ENCODE results near the gene ZNF410. TPM values are rescaled to one million over a fixed set of nuclear protein-coding genes. Genes with fewer than 3 reads are reported as not detected.

ZNF410 gene
- total and polyA plus RNA-seq, 2 of the 13 experiments (the other 11 are each of a cell fraction or from before 2014, with no cell fraction given), result 19.2 to 44.3 TPM

GRCh38 chr14:73955674-73956073, 69.0 kb downstream of the ZNF410 start:
- Histone ChIP-seq H3K9ac (ENCODE audit: insufficient read depth, low read depth, low read length) (no peak overlapping the region), H3K36me3 (replicated peaks in 1 of 2; ENCODE audit: control insufficient read depth in 1 of 2, insufficient read depth in 2 of 2, low read length in 2 of 2) (peaks cover 8 to 42% of the 10 kb centered on the region in 2 experiments), H2AFZ (ENCODE audit: low read length) (no peak overlapping the region), H3K79me2 (ENCODE audit: insufficient read depth, low read length) (no peaks in the 10 kb centered on the region), H4K20me1 (ENCODE audit: insufficient read depth, low read length) (no peaks in the 10 kb centered on the region), H3K4me3 (replicated peaks in 1 of 3; ENCODE audit: insufficient read depth in 1 of 3, low read depth in 2 of 3, low read length in 3 of 3) (no peak overlapping the region), H3K27me3 (ENCODE audit: control insufficient read depth in 1 of 2, insufficient read depth in 2 of 2, low read length in 2 of 2) (no peaks in the 10 kb centered on the region), H3K4me1 (ENCODE audit: insufficient read depth, low read length) (peaks cover 11% of the 10 kb centered on the region), H3K4me2 (ENCODE audit: low read depth, low read length) (no peak overlapping the region), H3K27ac (ENCODE audit: extremely low read length, insufficient read depth, low read length) (no peak overlapping the region), H3K9me3 (ENCODE audit: low read length) (no peaks in the 10 kb centered on the region)
- 96% methylated on average over 5 of the region's 5 CpGs for WGBS (ENCODE audit: low lambda C conversion rate)
- ATAC-seq, result no peak
- FAIRE-seq, result no peak
- ChIA-PET CTCF (ENCODE audit: low intra/inter-chr PET ratio, low total read pairs) (no interaction called here), POLR2A (no interaction called here)
- TF ChIP-seq THAP7 (CRISPR knock-in tag; IDR thresholded peaks at IDR 0.05), result no peak
- no peak for TF ChIP-seq ZNF276 (CRISPR knock-in tag; IDR thresholded peaks at IDR 0.05; ENCODE audit: low read depth)
- peak; percentile 84 for TF ChIP-seq ATF7 (IDR thresholded peaks at IDR 0.05)
- TF ChIP-seq ATF7 (CRISPR knock-in tag; IDR thresholded peaks at IDR 0.05), result no peak
- in situ Hi-C loops (cut with HindIII; ENCODE audit: extremely low pct_ligation_motif_present, low pct_unique_long_range_greater_than_20kb), result no loop called here
- no TSS peak for BruUV-seq (replicated peaks)
- no peak for DNase-seq (ENCODE audit: low spot score)
- intact Hi-C loops (cut with micrococcal nuclease; ENCODE audit: unreplicated experiment), result no loop called here

DNA sequence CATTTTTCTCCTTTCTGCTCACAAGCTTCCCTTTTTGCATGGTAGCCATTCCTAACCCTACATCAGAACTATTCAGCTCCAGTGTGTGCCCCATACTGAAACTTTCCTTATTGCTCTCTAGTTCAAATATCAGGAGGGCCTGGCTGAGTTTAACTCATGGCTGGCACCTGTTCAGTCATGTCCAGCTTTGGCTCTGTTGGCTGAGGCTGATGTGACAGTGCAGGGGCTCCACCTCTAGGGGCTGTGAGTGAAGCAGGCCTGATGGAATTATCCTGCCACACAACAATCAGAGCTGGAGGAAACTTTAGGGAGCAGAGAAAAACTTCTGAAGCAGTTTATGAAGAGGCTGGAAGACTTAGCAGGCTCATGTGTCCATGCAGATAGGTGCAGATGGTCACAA, 71.9 kb downstream of the ZNF410 start:
- no peak overlapping the region for H3K4me2 ChIP-seq (ENCODE audit: low read depth, low read length)

More for the DNA sequence above, 71.9 kb downstream of the ZNF410 start:
- DNase-seq (ENCODE audit: low spot score) (no peak), FAIRE-seq (peak; percentile 39), ATAC-seq (peak; percentile 78)
- Histone ChIP-seq H3K4me3 (replicated peaks in 1 of 3; ENCODE audit: insufficient read depth in 1 of 3, low read depth in 2 of 3, low read length in 3 of 3) (no peak overlapping the region), H3K79me2 (ENCODE audit: insufficient read depth, low read length) (no peaks in the 10 kb centered on the region), H3K27me3 (ENCODE audit: control insufficient read depth in 1 of 2, insufficient read depth in 2 of 2, low read length in 2 of 2) (no peaks in the 10 kb centered on the region), H2AFZ (ENCODE audit: low read length) (no peak overlapping the region), H4K20me1 (ENCODE audit: insufficient read depth, low read length) (no peaks in the 10 kb centered on the region), H3K27ac (ENCODE audit: extremely low read length, insufficient read depth, low read length) (peak overlapping the region; percentile 1), H3K36me3 (replicated peaks in 1 of 2; ENCODE audit: control insufficient read depth in 1 of 2, insufficient read depth in 2 of 2, low read length in 2 of 2) (peaks cover 17 to 56% of the 10 kb centered on the region in 2 experiments), H3K9ac (ENCODE audit: insufficient read depth, low read depth, low read length) (no peak overlapping the region), H3K9me3 (ENCODE audit: low read length) (no peaks in the 10 kb centered on the region), H3K4me1 (ENCODE audit: insufficient read depth, low read length) (no peaks in the 10 kb centered on the region)
- intact Hi-C loops (cut with micrococcal nuclease; ENCODE audit: unreplicated experiment) (no loop called here), in situ Hi-C loops (cut with HindIII; ENCODE audit: extremely low pct_ligation_motif_present, low pct_unique_long_range_greater_than_20kb) (no loop called here)
- BruUV-seq (replicated peaks), result no TSS peak
- no peak for TF ChIP-seq ZNF3 (CRISPR knock-in tag; IDR thresholded peaks at IDR 0.05)
- TF ChIP-seq ZSCAN12 (CRISPR knock-in tag; IDR thresholded peaks at IDR 0.05), result no peak
- TF ChIP-seq IRX3 (CRISPR knock-in tag; IDR thresholded peaks at IDR 0.05; ENCODE audit: borderline replicate concordance, low read depth), result no peak
- no peak for TF ChIP-seq ZNF382 (CRISPR knock-in tag; IDR thresholded peaks at IDR 0.05; ENCODE audit: borderline replicate concordance)
- TF ChIP-seq, protein P1, sequence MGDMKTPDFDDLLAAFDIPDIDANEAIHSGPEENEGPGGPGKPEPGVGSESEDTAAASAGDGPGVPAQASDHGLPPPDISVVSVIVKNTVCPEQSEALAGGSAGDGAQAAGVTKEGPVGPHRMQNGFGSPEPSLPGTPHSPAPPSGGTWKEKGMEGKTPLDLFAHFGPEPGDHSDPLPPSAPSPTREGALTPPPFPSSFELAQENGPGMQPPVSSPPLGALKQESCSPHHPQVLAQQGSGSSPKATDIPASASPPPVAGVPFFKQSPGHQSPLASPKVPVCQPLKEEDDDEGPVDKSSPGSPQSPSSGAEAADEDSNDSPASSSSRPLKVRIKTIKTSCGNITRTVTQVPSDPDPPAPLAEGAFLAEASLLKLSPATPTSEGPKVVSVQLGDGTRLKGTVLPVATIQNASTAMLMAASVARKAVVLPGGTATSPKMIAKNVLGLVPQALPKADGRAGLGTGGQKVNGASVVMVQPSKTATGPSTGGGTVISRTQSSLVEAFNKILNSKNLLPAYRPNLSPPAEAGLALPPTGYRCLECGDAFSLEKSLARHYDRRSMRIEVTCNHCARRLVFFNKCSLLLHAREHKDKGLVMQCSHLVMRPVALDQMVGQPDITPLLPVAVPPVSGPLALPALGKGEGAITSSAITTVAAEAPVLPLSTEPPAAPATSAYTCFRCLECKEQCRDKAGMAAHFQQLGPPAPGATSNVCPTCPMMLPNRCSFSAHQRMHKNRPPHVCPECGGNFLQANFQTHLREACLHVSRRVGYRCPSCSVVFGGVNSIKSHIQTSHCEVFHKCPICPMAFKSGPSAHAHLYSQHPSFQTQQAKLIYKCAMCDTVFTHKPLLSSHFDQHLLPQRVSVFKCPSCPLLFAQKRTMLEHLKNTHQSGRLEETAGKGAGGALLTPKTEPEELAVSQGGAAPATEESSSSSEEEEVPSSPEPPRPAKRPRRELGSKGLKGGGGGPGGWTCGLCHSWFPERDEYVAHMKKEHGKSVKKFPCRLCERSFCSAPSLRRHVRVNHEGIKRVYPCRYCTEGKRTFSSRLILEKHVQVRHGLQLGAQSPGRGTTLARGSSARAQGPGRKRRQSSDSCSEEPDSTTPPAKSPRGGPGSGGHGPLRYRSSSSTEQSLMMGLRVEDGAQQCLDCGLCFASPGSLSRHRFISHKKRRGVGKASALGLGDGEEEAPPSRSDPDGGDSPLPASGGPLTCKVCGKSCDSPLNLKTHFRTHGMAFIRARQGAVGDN (CRISPR knock-in tag; IDR thresholded peaks at IDR 0.05), result no peak
- ChIA-PET POLR2A (interaction anchor here (0.7 to 0.8 kb wide), 2 partner anchors 9 to 39 kb away, joined by 3 to 4 read pairs; partner anchors contain the start of genes COQ6 and FAM161B), CTCF (ENCODE audit: low intra/inter-chr PET ratio, low total read pairs) (no interaction called here)

Measured in HepG2 (cell line).